HepG2 (cell line): ENCODE results near the gene ALX3. TPM values are rescaled to one million over a fixed set of nuclear protein-coding genes. Genes with fewer than 3 reads are reported as not detected.

Experiments used
- ATM ChIP-seq: fragments of 450-650 bp; IDR thresholded peaks from 2 replicates; pipeline ENCODE4 v1.7.1; 2017; ENCODE audit warnings: mild to moderate bottlenecking, borderline replicate concordance
- CHD2 ChIP-seq: IDR thresholded peaks from 2 replicates; pipeline ENCODE4 v1.6.1; 2011; ENCODE audit warnings: low read depth, low read length, improper control_type of control experiment
- EZH2 ChIP-seq: conservative IDR thresholded peaks from 2 replicates; pipeline ENCODE4 v1.6.1; 2012; ENCODE audit warnings: mild to moderate bottlenecking, low read depth, low read length, moderate library complexity
- GABPB1 ChIP-seq: IDR thresholded peaks from 2 replicates; pipeline ENCODE4 v1.6.1; 2016; ENCODE audit warnings: mild to moderate bottlenecking, missing genetic modification reagents, moderate library complexity, missing compliant biosample characterization
- HES4 ChIP-seq: sonication (generic); formaldehyde crosslinking; IDR thresholded peaks from 2 replicates; pipeline ENCODE4 v1.9.0; 2021; ENCODE audit warnings: mild to moderate bottlenecking, missing genetic modification reagents, borderline replicate concordance
- IRF2 ChIP-seq: IDR thresholded peaks from 2 replicates; pipeline ENCODE4 v1.6.1; 2018; ENCODE audit warnings: missing genetic modification reagents, missing compliant biosample characterization
- ISX ChIP-seq: sonication (generic); formaldehyde crosslinking; conservative IDR thresholded peaks from 2 replicates; pipeline ENCODE4 v1.5.0; 2020; ENCODE audit warnings: missing genetic modification reagents
- JUN ChIP-seq: sonication (generic); formaldehyde crosslinking; IDR thresholded peaks from 2 replicates; pipeline ENCODE4 v1.4.0; 2020; ENCODE audit warnings: mild to moderate bottlenecking, missing genetic modification reagents
- MXD1 ChIP-seq: sonication (generic); formaldehyde crosslinking; IDR thresholded peaks from 2 replicates; pipeline ENCODE4 v1.4.0; 2020; ENCODE audit warnings: mild to moderate bottlenecking, missing genetic modification reagents
- PAWR ChIP-seq: sonication (generic); formaldehyde crosslinking; IDR thresholded peaks from 2 replicates; pipeline ENCODE4 v1.4.0; 2020; ENCODE audit warnings: missing genetic modification reagents, mild to moderate bottlenecking, borderline replicate concordance
- PBX2 ChIP-seq: IDR thresholded peaks from 2 replicates; pipeline ENCODE4 v1.6.1; 2016; ENCODE audit warnings: control low read depth
- RNF2 ChIP-seq: fragments of 450-650 bp; conservative IDR thresholded peaks from 2 replicates; pipeline ENCODE4 v1.6.1; 2016; ENCODE audit warnings: low read depth
- ZFX ChIP-seq: sonication (generic); formaldehyde crosslinking; IDR thresholded peaks from 2 replicates; pipeline ENCODE4 v1.4.0; 2020; ENCODE audit warnings: mild to moderate bottlenecking, low read depth, missing genetic modification reagents, moderate library complexity
- ZNF563 ChIP-seq: sonication (generic); formaldehyde crosslinking; IDR thresholded peaks from 2 replicates; pipeline ENCODE4 v1.8.0; 2022; ENCODE audit warnings: mild to moderate bottlenecking, moderate library complexity, missing genetic modification reagents
- polyA plus RNA-seq, 8 experiments: library from polyadenylated mRNA; depleted of rRNA in 3 of 8; stranded (reverse) in 7 of 8; unstranded in 1 of 8; fragments of >200 nt; fragmentation: Illumina TruSeq in 4 of 8; extraction: Trizol in 4 of 8; gene quantifications; 2 replicates each; pipeline versions ENCODE4 v1.2.1 to v1.2.3, GENCODE V29; 2011 to 2016; ENCODE audit warnings: low read depth in 4 of 8, missing spikeins in 1 of 8, mixed read lengths in 1 of 8; ENCODE audit not compliant: insufficient read depth in 1 of 8
- total RNA-seq, 5 experiments: library from RNA; depleted of rRNA; stranded (reverse); fragments of >200 nt; fragmentation: Illumina TruSeq; extraction: Trizol; gene quantifications; 2 replicates each; pipeline ENCODE4 v1.2.3, GENCODE V29; 2016; ENCODE audit warnings: low read depth in 1 of 5
- TF ChIP-seq, protein P1 (sequence below): sonication (generic); formaldehyde crosslinking; IDR thresholded peaks from 2 replicates; pipeline ENCODE4 v1.5.1; 2020; ENCODE audit warnings: missing genetic modification reagents, mild to moderate bottlenecking, borderline replicate concordance
- TF ChIP-seq, protein P2 (sequence below): sonication (generic); formaldehyde crosslinking; conservative IDR thresholded peaks from 2 replicates; pipeline ENCODE4 v1.4.0; 2020; ENCODE audit warnings: missing genetic modification reagents
- TF ChIP-seq, protein P3 (sequence below): sonication (generic); formaldehyde crosslinking; IDR thresholded peaks from 2 replicates; pipeline ENCODE4 v1.8.1; 2023; ENCODE audit warnings: mild to moderate bottlenecking, moderate library complexity, missing genetic modification reagents
- TF ChIP-seq, protein P4 (sequence below): IDR thresholded peaks from 2 replicates; pipeline ENCODE4 v1.6.1; 2012; ENCODE audit warnings: low read depth, low read length, improper control_type of control experiment

The ALX3 gene
- total and polyA plus RNA-seq, 2 of the 13 experiments (the other 11 are each of a cell fraction or from before 2014, with no cell fraction given), result not detected

- TF ChIP-seq MXD1 (CRISPR knock-in tag) (peak; percentile 40; the same call in 1 of the 2 replicates), PBX2 (CRISPR knock-in tag) (no peak), CHD2 (no peak), ISX (no peak), ATM (no peak), ZFX (CRISPR knock-in tag) (peak; percentile 31; the same call in 1 of the 2 replicates), RNF2 (peak; percentile 43; the same call in 1 of the 2 replicates), HES4 (CRISPR knock-in tag) (no peak), GABPB1 (CRISPR knock-in tag) (peak; percentile 60; the same call in 1 of the 2 replicates), JUN (no peak), PAWR (no peak), ZNF563 (CRISPR knock-in tag) (peak; percentile 52; the same call in 1 of the 2 replicates), EZH2 (peak; percentile 64; the same call in 1 of the 2 replicates), IRF2 (CRISPR knock-in tag) (peak; percentile 77; the same call in 1 of the 2 replicates)
- TF ChIP-seq, protein P1, sequence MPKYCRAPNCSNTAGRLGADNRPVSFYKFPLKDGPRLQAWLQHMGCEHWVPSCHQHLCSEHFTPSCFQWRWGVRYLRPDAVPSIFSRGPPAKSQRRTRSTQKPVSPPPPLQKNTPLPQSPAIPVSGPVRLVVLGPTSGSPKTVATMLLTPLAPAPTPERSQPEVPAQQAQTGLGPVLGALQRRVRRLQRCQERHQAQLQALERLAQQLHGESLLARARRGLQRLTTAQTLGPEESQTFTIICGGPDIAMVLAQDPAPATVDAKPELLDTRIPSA, result no peak
- TF ChIP-seq, protein P2, sequence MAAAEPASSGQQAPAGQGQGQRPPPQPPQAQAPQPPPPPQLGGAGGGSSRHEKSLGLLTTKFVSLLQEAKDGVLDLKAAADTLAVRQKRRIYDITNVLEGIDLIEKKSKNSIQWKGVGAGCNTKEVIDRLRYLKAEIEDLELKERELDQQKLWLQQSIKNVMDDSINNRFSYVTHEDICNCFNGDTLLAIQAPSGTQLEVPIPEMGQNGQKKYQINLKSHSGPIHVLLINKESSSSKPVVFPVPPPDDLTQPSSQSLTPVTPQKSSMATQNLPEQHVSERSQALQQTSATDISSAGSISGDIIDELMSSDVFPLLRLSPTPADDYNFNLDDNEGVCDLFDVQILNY (CRISPR knock-in tag), result 0 out of 2 replicates have a peak, but pooled peaks have one; percentile 41
- TF ChIP-seq, protein P3, sequence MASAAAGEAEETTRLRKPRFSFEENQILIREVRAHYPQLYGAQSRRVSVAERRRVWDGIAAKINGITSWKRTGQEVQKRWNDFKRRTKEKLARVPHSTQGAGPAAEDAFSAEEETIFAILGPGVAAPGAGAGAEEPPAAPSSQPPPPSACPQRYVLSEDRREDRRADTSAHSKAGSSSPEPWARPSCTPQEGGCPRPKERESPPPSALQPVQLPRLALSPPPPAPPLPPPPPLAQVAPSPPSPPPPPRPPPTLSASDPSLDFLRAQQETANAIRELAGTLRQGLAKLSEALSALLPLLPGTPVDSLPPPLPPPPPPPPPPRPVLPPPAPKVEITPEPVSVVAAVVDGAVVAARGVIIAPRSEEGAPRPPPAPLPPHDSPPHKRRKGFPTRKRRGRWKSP (CRISPR knock-in tag), result 0 out of 2 replicates have a peak, but pooled peaks have one; percentile 48
- TF ChIP-seq, protein P4, sequence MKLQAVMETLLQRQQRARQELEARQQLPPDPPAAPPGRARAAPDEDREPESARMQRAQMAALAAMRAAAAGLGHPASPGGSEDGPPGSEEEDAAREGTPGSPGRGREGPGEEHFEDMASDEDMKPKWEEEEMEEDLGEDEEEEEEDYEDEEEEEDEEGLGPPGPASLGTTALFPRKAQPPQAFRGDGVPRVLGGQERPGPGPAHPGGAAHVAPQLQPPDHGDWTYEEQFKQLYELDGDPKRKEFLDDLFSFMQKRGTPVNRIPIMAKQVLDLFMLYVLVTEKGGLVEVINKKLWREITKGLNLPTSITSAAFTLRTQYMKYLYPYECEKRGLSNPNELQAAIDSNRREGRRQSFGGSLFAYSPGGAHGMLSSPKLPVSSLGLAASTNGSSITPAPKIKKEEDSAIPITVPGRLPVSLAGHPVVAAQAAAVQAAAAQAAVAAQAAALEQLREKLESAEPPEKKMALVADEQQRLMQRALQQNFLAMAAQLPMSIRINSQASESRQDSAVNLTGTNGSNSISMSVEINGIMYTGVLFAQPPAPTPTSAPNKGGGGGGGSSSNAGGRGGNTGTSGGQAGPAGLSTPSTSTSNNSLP, result no peak
Measured at GRCh38 chr1:110084227-110085078, 14.0 kb upstream of the ALX3 start (continued).
